CD14-positive monocyte (primary cell): Measurements from ENCODE around the gene KCNN2. TPM values are rescaled to one million over a fixed set of nuclear protein-coding genes. Genes with fewer than 3 reads are reported as not detected.

Source experiments
- DNase-seq, 3 donors: peaks; one replicate each; pipeline ENCODE4 v3.0.0-alpha.2; 2011 to 2022
- H2AFZ ChIP-seq: 2 replicates; pipeline ENCODE4 v1.6.0; 2012; ENCODE audit warnings: mild to moderate bottlenecking, low read depth, low read length, inconsistent platforms; ENCODE audit not compliant: insufficient read depth, poor library complexity, severe bottlenecking
- H3K27ac ChIP-seq, 2 donors: 1 replicate in 1 of 2; 2 replicates in 1 of 2; pipeline ENCODE4 v1.5.1; 2012 to 2013; ENCODE audit warnings: low read length in 2 of 2, control low read depth in 1 of 2, inconsistent platforms in 1 of 2, low read depth in 1 of 2, mild to moderate bottlenecking in 1 of 2
- H3K27me3 ChIP-seq, 2 donors: one replicate each; pipeline versions ENCODE4 v1.6.0 to v1.6.1; 2011 to 2013; ENCODE audit warnings: low read length in 2 of 2; ENCODE audit not compliant: control insufficient read depth in 2 of 2, insufficient read depth in 2 of 2
- H3K36me3 ChIP-seq, 2 donors: replicated peaks in 1 of 2; 1 replicate in 1 of 2; 2 replicates in 1 of 2; pipeline versions ENCODE4 v1.5.1 to v1.6.1; 2012 to 2013; ENCODE audit warnings: low read length in 2 of 2, control low read depth in 1 of 2, inconsistent platforms in 1 of 2, mild to moderate bottlenecking in 1 of 2; ENCODE audit not compliant: insufficient read depth in 2 of 2, control insufficient read depth in 1 of 2
- H3K4me1 ChIP-seq, 2 donors: 1 replicate in 1 of 2; 2 replicates in 1 of 2; pipeline versions ENCODE4 v1.5.1 to v1.6.1; 2012 to 2013; ENCODE audit warnings: low read length in 2 of 2, control low read depth in 1 of 2, inconsistent platforms in 1 of 2, mild to moderate bottlenecking in 1 of 2, moderate library complexity in 1 of 2; ENCODE audit not compliant: insufficient read depth in 2 of 2, control insufficient read depth in 1 of 2
- H3K4me2 ChIP-seq: replicated peaks from 2 replicates; pipeline ENCODE3; 2012; ENCODE audit warnings: low read length, moderate library complexity, mild to moderate bottlenecking; ENCODE audit not compliant: poor library complexity, severe bottlenecking; ENCODE audit errors: extremely low read depth
- H3K4me3 ChIP-seq, 3 experiments: fragments of 200-600 bp in 1 of 3; sonication (generic) in 1 of 3; replicated peaks in 1 of 3; 1 replicate in 2 of 3; 2 replicates in 1 of 3; pipeline ENCODE4 v1.5.1; 2011 to 2013; ENCODE audit warnings: low read length in 3 of 3, mild to moderate bottlenecking in 3 of 3, control low read depth in 2 of 3, low read depth in 2 of 3, inconsistent platforms in 1 of 3, moderate library complexity in 1 of 3
- H3K79me2 ChIP-seq: 2 replicates; pipeline ENCODE4 v1.6.0; 2012; ENCODE audit warnings: mild to moderate bottlenecking, control low read depth, inconsistent platforms, low read length, moderate library complexity; ENCODE audit not compliant: insufficient read depth
- H3K9ac ChIP-seq: 2 replicates; pipeline ENCODE4 v1.6.0; 2017; ENCODE audit warnings: low read length, mild to moderate bottlenecking; ENCODE audit not compliant: insufficient read depth, poor library complexity, severe bottlenecking
- H3K9me3 ChIP-seq, 2 donors: replicated peaks in 1 of 2; 1 replicate in 1 of 2; 2 replicates in 1 of 2; pipeline versions ENCODE4 v1.5.1 to v1.6.1; 2012 to 2013; ENCODE audit warnings: low read length in 2 of 2, control low read depth in 1 of 2; ENCODE audit not compliant: control insufficient read depth in 1 of 2, insufficient read depth in 1 of 2
- H4K20me1 ChIP-seq: 2 replicates; pipeline ENCODE4 v1.6.0; 2012; ENCODE audit warnings: mild to moderate bottlenecking, low read length, control low read depth, moderate library complexity; ENCODE audit not compliant: insufficient read depth
- H3K27ac Mint-ChIP-seq, 7 donors: one replicate each; pipeline ENCODE4 v1.8.0; 2020; ENCODE audit warnings: mild to moderate bottlenecking in 7 of 7, mixed read lengths in 7 of 7, moderate library complexity in 6 of 7, inconsistent platforms in 2 of 7
- H3K27me3 Mint-ChIP-seq, 3 donors: one replicate each; pipeline ENCODE4 v1.8.0; 2021 to 2022; ENCODE audit warnings: low read depth in 3 of 3, mild to moderate bottlenecking in 3 of 3, mixed read lengths in 3 of 3, moderate library complexity in 3 of 3, inconsistent platforms in 1 of 3
- H3K36me3 Mint-ChIP-seq, 2 donors: one replicate each; pipeline ENCODE4 v1.8.0; 2020; ENCODE audit warnings: mixed read lengths in 2 of 2, inconsistent platforms in 1 of 2, mild to moderate bottlenecking in 1 of 2
- H3K4me1 Mint-ChIP-seq: one replicate; pipeline ENCODE4 v1.8.0; 2020; ENCODE audit warnings: mild to moderate bottlenecking, mixed read lengths
- H3K4me3 Mint-ChIP-seq, 2 donors: one replicate each; pipeline ENCODE4 v1.8.0; 2020; ENCODE audit warnings: mild to moderate bottlenecking in 2 of 2, mixed read lengths in 2 of 2, moderate library complexity in 1 of 2
- H3K9me3 Mint-ChIP-seq, 7 donors: one replicate each; pipeline ENCODE4 v1.8.0; 2020 to 2022; ENCODE audit warnings: mixed read lengths in 7 of 7, mild to moderate bottlenecking in 6 of 7, moderate library complexity in 6 of 7, inconsistent platforms in 2 of 7
- CTCF ChIP-seq: fragments of 200-600 bp; IDR thresholded peaks from one replicate; pipeline ENCODE4 v1.8.0; 2022; ENCODE audit warnings: antibody characterized with exemption, mild to moderate bottlenecking
- WGBS: methylation state at CpG from one replicate; pipeline ENCODE4 v1.1.5; 2013; ENCODE audit warnings: missing lambda C conversion rate; ENCODE audit not compliant: insufficient coverage; 5-methylcytosine and 5-hydroxymethylcytosine counted together
- intact Hi-C, 2 donors: fragments of 100-400 bp; cut with micrococcal nuclease; formaldehyde crosslinking; loops; one replicate each; pipeline versions ENCODE4 v1.15.0 to v1.15.1; 2023
- polyA plus RNA-seq, 3 donors: library from polyadenylated mRNA; depleted of rRNA in 1 of 3; unstranded in 2 of 3; stranded (reverse) in 1 of 3; fragments of 300-500 nt in 2 of 3; fragments of >200 nt in 1 of 3; fragmentation: Illumina TruSeq in 2 of 3; gene quantifications; 1 replicate in 2 of 3; 2 replicates in 1 of 3; pipeline ENCODE4 v1.2.3, GENCODE V29; 2012 to 2021

The KCNN2 gene
- polyA plus RNA-seq, 3 donors = not detected

GRCh38 chr5:114417519-114417918 lies 55.6 kb downstream of the KCNN2 start:
- Histone ChIP-seq H2AFZ (no peak overlapping the region), H3K9me3 (no peaks in the 10 kb centered on the region), H3K9ac (no peak overlapping the region), H3K4me1 (peaks cover 0 to 5% of the 10 kb centered on the region in 2 donors), H3K4me3 (no peak overlapping the region), H3K27ac (no peak overlapping the region), H3K4me2 (no peak overlapping the region), H3K79me2 (no peaks in the 10 kb centered on the region), H3K27me3 (no peaks in the 10 kb centered on the region), H3K36me3 (no peaks in the 10 kb centered on the region), H4K20me1 (no peaks in the 10 kb centered on the region)
- no peak overlapping the region for H3K27ac Mint-ChIP-seq
- peaks cover 7% of the 10 kb centered on the region for H3K4me1 Mint-ChIP-seq
- no peaks in the 10 kb centered on the region for H3K36me3 Mint-ChIP-seq
- H3K9me3 Mint-ChIP-seq = no peaks in the 10 kb centered on the region
- TF ChIP-seq CTCF = no peak
- no peak overlapping the region for H3K4me3 Mint-ChIP-seq
- 100% methylated on average over 1 of the region's 2 CpGs for WGBS
- DNase-seq = no peak
- H3K27me3 Mint-ChIP-seq = peaks cover 0 to 2% (median 0%) of the 10 kb centered on the region in 3 donors
- intact Hi-C loops = no loop called here

- peak in 2 of 3 donors; percentile 4 to 39 for DNase-seq
- Histone ChIP-seq H3K79me2 (no peaks in the 10 kb centered on the region), H3K9me3 (no peaks in the 10 kb centered on the region), H2AFZ (no peak overlapping the region), H3K4me2 (peak overlapping the region; percentile 4), H3K36me3 (no peaks in the 10 kb centered on the region), H3K9ac (no peak overlapping the region), H3K4me1 (peaks cover 0 to 5% of the 10 kb centered on the region in 2 donors), H3K27ac (no peak overlapping the region), H4K20me1 (no peaks in the 10 kb centered on the region), H3K27me3 (no peaks in the 10 kb centered on the region), H3K4me3 (no peak overlapping the region)
- H3K9me3 Mint-ChIP-seq = no peaks in the 10 kb centered on the region
- peaks cover 0 to 2% (median 0%) of the 10 kb centered on the region in 3 donors for H3K27me3 Mint-ChIP-seq
- peaks cover 7% of the 10 kb centered on the region for H3K4me1 Mint-ChIP-seq
- peak overlapping the region in 1 of 2 donors; percentile 62 for H3K4me3 Mint-ChIP-seq
- TF ChIP-seq CTCF = no peak
- WGBS = 80% methylated on average over 3 of the region's 8 CpGs
- no peaks in the 10 kb centered on the region for H3K36me3 Mint-ChIP-seq
- H3K27ac Mint-ChIP-seq = no peak overlapping the region
- intact Hi-C loops = no loop called here
Observed at GRCh38 chr5:114418176-114419066, 56.6 kb downstream of the KCNN2 start.
